Stimulated activated CD4-positive, alpha-beta T cell treated with anti-CD3 and anti-CD28 coated beads, Interleukin-4, amount 100 ng/mL, for 1 hour (primary cell): Measurements from ENCODE around the gene GNAT2.

Source experiments
- DNase-seq: peaks from one replicate; pipeline ENCODE4 v3.0.0-alpha.2; 2020

Gene GNAT2

DNA sequence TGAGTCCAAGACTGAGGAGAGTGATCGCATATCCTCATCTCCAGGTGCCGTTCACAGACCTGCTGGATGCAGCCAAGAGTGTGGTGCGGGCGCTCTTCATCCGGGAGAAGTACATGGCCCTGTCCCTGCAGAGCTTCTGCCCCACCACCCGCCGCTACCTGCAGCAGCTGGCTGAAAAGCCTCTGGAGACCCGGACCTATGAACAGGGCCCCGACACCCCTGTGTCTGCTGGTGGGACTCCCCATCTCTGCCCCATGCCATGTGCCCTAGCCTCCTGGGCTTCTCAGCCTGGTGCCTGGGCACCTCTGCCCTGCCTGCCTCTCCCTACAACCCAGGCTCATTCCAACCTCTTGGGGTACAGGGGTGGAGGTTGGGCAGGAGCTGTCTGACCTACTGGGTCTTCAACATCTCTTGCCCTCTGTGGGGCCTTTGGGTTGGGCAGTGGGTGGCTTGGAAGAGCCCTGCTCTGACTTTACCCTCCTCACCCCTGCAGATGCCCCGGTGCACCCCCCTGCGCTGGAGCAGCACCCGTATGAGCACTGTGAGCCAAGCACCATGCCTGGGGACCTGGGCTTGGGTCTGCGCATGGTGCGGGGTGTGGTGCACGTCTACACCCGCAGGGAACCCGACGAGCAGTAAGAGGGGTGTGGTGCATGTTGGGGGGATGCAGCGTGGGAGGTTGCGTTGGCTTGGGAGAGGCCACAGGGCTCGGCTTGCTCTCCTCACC lies 7.4 kb upstream of the GNAT2 start:
- DNase-seq = no peak

DNA sequence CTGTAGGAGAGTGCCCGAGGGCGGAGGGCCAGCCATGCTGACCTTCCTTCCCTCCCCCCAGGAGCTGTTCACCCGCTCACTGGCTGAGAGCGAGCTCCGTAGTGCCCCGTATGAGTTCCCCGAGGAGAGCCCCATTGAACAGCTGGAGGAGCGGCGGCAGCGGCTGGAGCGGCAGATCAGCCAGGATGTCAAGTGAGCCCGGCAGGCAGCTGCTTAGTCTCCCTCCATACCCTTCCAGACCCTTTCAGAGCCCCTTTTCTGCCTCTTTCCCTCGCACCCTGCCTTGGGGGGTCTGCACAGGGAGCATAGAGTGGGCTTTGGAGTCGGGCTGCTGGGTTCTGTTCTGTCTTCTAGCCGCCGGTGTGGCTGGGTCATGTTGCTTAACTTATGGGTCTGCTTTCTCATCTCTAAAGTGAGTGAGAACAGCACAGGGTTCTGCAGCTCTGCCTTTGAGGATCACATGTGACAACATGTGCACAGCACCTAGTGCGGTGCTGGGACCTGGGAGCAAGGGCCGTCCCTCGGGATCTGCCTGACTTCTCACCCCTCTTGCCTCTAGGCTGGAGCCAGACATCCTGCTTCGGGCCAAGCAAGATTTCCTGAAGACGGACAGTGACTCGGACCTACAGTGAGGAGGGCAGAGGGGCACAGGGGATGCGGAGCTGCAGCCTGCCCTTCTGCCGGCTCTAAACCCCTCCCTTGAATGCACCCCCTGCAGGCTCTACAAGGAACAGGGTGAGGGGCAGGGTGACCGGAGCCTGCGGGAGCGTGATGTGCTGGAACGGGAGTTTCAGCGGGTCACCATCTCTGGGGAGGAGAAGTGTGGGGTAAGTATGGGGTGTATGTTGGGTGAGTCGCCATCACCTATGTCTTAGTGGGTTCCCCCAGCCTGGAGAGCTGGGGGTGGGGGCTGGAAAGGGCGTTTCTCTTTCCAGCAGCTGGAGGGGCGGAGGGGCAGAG lies 6.5 kb upstream of the GNAT2 start:
- DNase-seq = no peak

DNA sequence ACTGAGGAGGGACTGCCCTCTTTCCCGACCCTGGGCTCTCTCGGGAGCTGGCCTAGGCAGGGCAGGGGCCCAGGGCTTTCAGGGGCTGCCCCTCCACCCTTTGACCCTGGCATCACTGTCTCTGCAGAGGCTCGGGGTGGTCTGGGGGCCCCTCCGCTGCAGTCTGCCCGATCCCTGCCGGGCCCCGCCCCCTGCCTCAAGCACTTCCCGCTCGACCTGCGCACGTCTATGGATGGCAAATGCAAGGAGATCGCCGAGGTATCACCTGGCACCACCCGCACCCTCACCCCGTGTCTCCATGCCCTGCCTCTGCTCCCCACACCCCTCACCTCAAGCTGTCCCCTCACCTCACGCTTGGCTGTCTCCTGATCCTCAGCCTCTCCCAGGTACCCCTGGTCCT lies 5.8 kb upstream of the GNAT2 start:
- no peak for DNase-seq

DNA sequence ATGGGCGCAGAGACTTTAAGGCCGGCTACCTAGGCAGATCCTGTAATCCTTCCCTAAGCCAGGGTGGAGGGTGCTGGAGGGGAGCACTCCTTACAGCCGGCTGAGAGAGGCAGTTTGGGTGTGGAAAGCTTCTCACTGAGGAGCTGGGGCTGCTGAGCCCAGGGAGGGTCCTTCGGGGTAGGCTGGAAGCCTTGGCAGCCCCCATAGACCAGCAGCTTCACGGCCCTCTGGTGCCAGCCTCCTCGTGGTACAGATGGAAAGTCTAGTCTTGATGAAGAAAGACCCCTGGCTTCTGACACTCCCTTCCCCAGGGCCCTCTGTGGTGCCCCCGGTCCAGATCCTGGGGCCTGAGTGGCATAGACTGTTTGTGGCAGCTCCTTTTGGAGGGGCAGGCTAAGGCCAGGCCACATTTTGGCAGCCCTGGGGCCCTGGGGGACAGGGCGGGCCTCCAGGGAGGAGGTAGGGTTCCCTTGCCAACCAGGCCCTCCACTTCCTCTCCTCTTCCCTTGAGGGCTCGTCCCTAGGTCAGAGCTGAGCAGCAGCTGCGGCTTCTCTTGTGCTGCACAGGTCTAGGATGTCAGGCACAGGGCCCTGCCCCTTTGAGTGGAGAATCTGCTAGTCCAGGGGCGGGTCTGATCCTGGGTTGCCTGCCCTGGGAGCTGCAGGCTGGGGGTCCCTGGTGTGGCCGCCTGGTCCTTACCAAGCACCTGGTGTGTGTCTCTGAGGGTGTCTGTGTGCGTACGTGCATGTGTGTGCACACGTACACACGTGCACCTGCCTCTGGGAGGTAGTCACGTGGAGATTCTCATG lies 5.0 kb upstream of the GNAT2 start:
- no peak for DNase-seq

DNA sequence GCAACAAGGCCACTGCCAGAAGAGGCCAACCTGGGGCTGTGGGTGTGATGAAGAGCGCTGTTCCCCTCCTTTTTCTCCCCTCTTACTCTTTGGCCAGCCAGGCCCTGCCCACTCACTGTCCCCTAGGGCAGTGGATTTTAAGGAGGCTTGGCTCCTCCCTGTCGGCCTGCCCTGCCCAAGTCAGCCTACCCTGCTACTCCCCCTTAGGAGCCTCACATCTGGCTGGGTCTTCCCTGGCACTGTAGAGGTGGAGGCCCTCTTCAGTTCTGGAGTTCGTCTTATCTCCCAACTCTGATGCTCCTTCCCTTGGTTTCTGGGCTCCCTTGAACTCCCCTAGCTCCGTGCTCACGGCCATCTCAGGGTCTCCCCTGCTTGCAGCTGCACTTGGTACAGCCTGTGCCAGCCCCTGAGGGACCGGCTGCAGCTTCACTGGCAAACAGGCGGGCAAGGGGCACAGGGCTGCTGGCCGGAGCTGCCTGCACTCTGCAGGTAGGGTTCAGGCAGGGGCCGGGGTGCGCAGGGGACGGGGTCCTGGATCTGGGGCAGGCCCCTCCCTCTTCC lies 4.3 kb upstream of the GNAT2 start:
- no peak for DNase-seq

DNA sequence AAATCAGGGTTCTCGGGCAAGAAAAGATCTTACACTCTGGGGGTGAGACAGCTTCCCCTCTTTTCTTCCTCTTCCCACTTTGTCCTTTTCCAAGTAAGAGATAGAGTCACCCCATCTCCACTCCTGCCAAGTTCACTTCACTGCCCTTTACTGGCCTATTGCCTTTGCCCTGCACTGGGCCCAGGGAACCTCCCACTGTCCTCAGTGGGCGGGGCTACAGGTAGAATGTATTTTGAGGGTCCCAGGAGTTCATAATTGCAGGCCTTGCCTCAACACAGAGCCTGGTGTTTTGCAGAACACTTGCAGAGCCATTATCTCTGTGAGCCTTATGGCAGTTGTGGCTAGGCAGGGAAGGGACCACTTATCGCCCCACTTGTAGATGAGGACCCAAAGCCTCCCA lies 3.5 kb upstream of the GNAT2 start:
- DNase-seq = no peak

DNA sequence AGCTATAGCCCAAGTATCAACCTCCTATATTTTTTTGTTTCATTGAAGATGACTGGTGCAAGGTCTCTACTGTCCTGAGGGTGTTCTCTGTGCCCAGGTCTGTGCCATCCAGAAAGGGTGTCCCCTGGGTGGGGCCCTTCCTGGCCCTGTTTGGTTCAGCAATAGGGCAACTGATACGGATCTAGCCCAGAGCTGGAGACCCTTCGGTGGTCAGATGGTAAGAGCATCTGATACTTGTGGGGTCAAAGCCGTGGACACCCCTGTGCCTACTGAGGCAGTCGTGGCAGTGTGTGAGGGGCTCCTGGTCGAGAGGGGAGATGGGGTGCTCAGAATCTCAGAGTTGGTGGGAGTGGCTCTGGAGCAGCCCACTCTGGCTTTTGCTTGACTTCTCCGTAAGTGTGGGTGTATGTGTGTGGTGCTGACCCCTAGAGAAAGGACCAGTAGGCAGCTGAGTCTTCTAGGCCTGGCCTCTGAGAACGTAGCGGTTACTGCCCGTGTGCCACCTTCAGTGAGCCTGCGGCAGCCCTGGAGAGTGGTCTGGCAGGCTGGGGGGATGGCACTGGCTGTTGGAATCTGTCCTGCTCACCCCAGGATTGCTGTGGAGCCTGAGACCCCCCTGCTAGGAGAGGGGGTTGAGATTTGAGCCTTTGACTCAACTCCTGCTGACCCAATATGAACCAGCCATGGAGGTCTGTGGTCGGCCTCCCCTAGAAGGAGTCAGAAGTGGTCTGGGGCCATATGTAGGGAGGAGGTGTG lies 2.9 kb upstream of the GNAT2 start:
- no peak for DNase-seq

DNA sequence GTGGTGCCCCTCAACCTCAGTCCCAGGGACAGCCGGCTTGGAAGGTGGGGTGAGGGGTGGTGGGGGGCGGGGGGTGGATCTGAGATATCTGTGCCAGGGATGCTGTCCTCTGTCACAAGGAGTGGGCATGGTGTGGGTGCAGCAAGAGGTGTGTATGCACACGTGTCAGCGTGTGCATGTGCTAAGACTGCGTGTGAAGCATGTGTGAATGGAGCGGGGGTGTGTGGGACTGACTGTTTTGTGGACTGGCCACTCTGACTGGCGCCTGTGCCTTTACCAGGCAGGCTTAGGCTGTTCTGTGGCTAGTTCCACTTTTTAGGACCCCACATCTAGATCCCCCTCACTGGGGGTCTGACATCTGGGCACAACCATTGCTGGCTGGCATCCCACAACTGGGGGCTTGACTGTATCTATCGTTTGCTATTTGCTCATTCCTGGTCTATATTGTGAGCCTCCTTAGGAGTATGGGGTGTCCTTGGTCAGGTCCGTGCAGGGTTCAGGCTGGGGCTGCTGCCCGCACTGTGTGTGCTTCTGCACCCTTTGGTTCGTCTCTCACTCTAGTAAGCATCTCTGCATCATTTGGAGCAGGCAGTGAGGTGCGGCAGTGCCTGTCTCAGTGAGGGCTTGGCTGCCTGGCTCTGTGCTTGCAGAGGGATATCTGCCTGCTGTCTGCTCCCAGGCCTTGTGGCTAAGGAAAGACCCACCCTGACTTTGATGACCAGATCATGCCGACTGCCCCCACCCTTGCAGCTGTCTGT lies 2.1 kb upstream of the GNAT2 start:
- no peak for DNase-seq

DNA sequence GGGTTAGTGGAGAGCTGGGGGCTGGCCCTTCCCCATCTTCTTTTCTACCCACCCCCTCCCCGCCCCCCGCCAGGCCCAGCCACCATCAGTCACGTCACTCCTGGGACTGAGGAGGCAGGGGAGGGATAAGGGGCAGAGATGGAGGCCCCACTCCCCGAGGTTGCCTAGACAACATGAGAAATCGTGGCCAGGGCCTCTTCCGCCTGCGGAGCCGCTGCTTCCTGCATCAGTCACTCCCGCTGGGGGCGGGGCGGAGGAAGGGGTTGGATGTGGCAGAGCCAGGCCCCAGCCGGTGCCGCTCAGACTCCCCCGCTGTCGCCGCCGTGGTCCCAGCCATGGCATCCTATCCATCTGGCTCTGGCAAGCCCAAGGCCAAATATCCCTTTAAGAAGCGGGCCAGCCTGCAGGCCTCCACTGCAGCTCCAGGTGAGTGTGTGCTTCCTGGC lies 1.4 kb upstream of the GNAT2 start:
- peak; percentile 99 for DNase-seq

DNA sequence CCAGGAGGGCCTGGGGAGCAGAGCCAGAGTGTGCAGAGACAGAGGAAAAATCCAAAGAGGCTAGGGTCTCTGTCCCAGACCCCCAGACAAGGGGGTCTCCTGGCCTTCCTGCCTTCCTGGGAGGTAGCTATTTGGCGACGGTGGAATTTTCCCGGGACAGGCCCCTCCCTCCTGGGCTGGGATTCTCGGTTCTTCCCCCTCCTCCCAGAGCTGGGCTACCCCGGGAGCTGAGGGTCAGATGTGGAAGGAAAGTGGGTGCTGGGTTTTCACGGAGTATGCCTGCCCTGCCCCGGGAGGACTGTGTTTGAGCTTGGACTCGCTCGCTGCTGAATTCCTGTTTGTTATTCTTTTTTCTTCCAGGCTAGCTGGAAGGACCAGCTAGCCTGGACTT lies 980 bp upstream of the GNAT2 start:
- DNase-seq = no peak

DNA sequence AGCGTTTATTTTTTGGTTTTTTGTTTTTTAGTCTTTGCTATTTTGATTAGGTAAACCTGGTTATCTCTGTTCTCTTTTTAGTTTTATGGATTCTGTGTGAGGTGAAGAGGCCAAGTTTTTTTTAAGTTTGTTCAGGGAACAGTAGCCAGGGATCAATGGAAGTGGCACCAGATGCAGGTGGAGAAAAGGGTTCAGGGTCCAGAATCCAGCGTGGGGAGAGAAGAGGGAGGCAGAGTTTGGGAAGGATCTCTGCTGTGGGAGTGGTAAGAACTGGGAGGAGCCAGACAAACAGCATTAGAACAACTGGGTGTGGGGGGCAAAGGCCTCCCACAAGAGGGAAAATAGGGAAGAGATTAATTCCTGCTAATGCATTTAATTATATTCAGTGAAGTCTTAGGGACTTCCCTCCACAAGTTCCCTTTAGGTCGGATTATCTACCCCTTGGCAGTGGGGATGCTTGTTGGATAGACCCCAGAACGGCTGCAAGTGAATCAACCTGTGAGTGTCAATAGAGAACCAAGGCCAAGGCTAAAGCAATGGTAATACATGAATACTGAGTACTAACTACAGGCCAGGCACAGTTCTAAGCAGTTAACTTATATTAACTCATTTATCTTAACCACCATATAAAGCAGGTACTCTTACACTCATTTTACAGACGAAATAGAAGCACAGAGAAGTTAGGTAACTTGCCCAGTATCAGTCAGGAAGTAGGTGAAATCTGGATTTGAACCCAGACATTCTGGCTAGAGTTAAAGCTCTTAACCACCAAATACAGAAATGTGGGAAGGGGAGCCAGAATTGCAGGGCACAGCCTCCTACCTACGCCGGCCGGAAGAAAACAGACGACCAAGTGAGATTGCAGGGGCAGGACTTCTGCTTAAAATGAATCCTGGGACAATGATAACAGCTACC lies 498 bp downstream of the GNAT2 start:
- DNase-seq = no peak

DNA sequence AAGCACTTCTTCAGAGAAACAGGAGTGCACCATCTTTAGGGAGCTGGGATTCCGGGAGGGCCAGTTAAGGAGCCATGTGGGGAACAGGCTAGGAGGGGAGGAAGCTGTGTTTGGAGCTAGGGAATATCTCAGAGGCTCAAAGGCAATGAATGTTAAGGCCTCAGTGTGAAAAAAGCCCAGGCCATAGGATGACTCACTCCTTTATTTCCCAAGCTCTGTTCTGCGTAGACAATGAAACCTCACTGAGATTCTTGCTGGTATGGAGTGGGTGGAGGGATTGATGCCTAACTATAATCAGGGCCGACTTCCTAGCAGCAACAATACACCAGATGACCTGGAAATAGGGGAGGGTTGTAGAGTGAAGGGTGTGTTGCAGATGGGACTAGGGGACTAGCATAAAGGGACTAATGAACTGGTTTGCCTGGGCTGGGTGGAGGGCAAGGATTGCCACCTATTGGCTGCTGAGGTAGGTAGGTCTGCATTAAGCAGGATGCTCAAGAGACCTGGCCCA lies 2.1 kb downstream of the GNAT2 start:
- no peak for DNase-seq

DNA sequence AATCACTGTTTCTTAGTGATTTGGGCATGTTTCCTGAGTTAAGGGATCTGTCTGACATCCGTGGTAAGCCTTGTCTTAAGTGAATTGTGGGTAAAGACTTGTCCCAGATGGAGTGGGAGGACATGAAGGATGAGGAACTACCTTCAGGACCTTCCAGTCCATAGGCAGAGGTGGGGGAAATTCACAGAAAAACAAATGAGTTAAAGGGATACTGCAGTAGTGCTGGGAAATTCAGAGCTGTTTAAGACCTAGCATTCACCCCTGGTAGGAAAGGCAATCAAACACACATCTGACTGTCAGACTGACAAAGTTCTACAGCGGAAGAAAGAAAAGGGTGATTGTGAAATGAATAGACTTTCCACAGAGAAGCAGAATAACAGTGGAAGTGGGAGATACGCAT lies 3.0 kb downstream of the GNAT2 start:
- no peak for DNase-seq

DNA sequence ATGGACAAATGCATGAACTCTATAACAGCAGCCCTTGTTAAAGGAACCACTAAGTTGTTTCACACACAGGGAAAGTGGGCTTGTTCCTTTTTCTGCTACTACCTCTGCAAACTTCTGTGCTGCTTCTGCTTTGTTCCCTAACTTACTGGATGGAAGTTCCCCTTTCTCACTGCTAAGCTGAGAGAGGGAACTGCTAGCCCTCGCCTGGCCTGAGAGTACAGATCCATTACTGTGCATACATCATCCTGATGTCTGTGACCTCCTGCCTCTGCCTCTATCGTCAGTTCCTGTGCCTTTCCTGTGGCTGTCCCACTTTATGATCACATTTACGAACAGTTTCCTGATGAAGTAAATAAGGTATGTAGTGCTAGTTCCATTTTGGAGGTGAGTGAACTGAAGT lies 3.5 kb downstream of the GNAT2 start:
- no peak for DNase-seq

DNA sequence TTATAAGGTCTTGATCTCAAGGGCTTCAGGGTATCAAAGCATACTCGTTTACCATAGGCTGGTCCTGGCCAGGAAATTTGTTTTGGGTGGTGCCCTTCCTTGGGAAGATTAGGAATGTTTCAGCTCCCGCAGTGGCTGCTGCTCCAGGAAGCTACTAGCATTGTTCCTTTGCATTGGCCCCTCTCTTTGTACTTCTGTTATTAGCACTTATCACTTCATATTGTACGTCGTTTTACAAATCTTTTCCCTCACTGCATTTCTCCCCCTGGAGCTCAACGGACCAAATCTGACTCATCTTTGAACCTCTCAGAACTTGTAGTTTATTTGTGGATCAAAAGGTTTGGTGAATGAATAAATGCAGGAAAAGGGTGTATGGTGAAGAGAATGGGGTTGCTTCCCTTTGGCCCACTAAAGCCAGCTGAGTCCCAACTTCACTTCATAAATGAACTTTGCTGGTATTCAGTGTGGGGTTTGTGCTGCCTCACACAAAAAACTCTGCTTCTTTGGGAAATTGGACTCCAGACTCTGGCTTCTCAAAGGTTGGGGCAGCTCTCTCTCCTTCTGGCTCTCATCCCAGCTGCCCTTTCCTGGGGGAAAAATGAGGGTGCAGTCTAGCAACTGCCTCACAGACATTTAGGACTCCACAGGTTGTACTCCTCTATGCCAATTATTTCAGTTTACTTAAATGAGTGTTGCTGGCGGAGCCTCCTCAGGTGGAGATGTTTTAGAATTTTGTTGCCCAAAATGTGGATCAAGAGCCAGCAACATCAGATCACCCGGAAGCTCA lies 5.9 kb downstream of the GNAT2 start:
- DNase-seq = no peak

DNA sequence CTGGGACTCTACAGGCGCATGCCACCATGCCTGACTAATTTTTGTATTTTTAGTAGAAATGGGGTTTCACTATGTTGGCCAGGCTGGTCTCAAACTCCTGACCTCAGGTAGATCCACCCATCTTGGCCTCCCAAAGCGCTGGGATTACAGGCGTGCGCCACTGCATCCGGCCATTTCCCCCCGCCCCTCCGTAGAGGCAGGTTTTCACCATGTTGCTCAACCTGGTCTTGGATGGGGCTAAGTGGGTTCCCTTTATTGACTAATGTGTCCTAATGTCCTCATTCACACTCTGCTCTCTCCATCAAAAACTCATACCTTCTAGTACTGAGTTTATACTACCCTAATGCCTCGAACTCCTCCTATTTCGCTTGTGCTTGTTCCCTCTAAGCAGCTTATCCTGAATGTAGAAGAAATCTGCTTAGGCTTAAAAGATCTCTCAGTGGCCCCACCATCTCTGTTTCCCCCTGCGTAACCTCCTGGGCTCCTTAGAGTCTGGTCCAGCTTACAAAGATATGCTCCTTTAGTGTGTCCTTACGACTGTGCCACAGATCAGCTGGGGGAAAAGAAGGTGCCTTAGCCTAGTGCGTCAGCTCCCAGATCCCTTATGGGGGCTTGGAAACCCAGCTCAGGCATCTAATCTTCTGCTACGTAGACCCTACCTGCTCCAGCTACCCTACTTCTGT lies 8.0 kb downstream of the GNAT2 start:
- DNase-seq = no peak

DNA sequence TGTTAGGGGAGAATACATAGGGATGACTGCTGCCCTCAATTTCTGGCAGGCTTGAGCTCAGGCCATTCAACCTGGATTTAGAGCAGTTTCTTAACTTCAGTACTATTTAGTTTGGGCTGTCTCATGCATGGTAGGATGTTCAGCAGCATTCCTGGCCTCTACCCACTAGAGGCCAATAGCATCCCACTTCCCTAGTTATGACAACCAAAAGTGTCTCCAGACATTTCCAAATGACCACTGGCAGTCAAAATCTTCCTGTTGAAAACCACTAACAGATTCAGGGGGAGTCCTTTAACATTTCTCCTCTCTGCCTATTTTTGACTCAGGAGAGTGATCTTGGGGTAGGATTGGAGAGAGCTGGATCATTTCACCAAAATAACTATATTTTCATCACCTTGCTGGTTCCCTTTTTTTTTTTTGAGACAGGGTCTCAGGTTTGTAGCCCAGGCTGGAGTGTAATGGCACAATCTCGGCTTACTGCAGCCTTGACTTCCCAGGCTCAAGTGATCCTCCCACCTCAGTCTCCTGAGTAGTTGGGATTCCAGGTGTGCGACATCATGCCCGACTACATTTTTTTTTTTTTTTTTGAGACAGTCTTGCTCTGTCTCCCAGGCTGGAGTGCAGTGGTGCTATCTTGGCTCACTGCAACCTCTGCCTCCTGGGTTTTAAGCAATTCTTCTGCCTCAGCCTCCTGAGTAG lies 8.7 kb downstream of the GNAT2 start:
- DNase-seq = no peak

DNA sequence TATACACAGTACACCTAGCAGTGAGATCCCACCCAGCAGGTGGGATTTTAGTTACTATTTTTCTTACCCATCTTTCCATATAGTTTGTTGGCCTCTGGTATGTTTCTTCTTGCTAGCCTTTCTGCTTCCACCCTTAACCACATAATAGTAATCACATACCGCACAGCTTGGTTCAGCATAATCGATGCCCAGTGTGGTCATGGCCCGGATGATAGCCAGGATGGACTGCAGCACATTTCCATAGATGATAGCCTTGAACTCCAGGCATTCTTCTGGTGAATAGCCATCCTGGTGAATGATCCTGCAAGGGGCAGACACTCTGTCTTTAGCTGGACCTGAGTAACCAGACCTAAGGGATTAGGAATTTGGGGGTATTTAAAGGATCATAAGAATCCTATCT lies 9.5 kb downstream of the GNAT2 start:
- no peak for DNase-seq
